Motor neuron (in vitro differentiated cells): ENCODE results near the gene DDX19B. TPM values are rescaled to one million over a fixed set of nuclear protein-coding genes. Genes with fewer than 3 reads are reported as not detected.

Experiments used
- ATAC-seq, 8 experiments: fragments of 200-7000 bp; cut with Tn5 transposase; replicated peaks in 6 of 8; 2 replicates each; pipeline ENCODE4 v1.8.0; 2021; ENCODE audit warnings: mild to moderate bottlenecking in 8 of 8, moderate library complexity in 8 of 8
- H3K27ac ChIP-seq, 2 donors: fragments of 250-450 bp; sonication (Bioruptor Pico); 2 replicates each; pipeline ENCODE4 v1.9.0; 2021; ENCODE audit warnings: antibody characterized with exemption in 2 of 2, mild to moderate bottlenecking in 2 of 2, moderate library complexity in 1 of 2
- H3K4me1 ChIP-seq, 2 donors: fragments of 250-450 bp; sonication (Bioruptor Pico); replicated peaks in 1 of 2; 2 replicates each; pipeline ENCODE4 v1.6.1; 2021; ENCODE audit warnings: antibody characterized with exemption in 2 of 2, mild to moderate bottlenecking in 2 of 2, moderate library complexity in 1 of 2
- H3K4me3 ChIP-seq, 5 donors: fragments of 250-450 bp; sonication (Bioruptor Pico); 2 replicates each; pipeline ENCODE4 v1.9.0; 2021; ENCODE audit warnings: antibody characterized with exemption in 5 of 5, mild to moderate bottlenecking in 5 of 5, moderate library complexity in 4 of 5
- WGBS, 10 experiments: fragments of 450-650 bp; shearing (Covaris generic); methylation state at CpG; one replicate each; pipeline ENCODE4 v1.0.0; 2022; 5-methylcytosine and 5-hydroxymethylcytosine counted together
- in situ Hi-C, 9 experiments: fragments of 400-800 bp; cut with MboI; loops; one replicate each; pipeline ENCODE4 v1.15.0; 2021; ENCODE audit warnings: low sequenced_read_pairs in 9 of 9, low pct_unique_long_range_greater_than_20kb in 2 of 9; ENCODE audit not compliant: unreplicated experiment in 9 of 9
- total RNA-seq, 8 experiments: library from RNA; unstranded; fragments of 300-600 nt; gene quantifications; 2 replicates each; pipeline versions ENCODE4 v1.2.3 to v1.2.4, GENCODE V29; 2022

DDX19B gene
- total RNA-seq, 8 experiments from 2014 or later, result 18.8 to 37.4 (median 29.5) TPM

DNA sequence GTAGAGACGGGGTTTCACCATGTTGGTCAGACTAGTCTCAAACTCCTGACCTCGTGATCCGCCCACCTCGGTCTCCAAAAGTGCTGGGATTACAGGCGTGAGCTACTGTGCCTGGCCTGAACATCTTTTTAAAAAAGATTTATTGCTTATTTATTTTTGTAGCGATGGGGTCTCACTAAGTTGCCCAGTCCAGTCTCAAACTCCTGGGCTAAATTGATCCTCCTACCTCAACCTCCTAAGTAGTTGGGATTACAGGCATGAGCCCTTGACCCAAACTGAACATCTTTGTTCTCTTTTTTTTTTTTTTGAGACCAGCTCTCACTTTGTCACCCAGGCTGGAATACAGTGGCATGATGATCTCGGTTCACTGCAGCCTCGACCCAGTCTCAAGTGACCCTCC is 75.2 kb downstream of the DDX19B start:
- peaks cover 0 to 2% of the 10 kb centered on the region in 2 donors for H3K4me1 ChIP-seq
- 87 to 100% (median 93%) methylated on average over 1 to 6 of the region's 8 CpGs; no CpG with 5 or more reads in 4 of the 10 experiments for WGBS, 10 experiments

DNA sequence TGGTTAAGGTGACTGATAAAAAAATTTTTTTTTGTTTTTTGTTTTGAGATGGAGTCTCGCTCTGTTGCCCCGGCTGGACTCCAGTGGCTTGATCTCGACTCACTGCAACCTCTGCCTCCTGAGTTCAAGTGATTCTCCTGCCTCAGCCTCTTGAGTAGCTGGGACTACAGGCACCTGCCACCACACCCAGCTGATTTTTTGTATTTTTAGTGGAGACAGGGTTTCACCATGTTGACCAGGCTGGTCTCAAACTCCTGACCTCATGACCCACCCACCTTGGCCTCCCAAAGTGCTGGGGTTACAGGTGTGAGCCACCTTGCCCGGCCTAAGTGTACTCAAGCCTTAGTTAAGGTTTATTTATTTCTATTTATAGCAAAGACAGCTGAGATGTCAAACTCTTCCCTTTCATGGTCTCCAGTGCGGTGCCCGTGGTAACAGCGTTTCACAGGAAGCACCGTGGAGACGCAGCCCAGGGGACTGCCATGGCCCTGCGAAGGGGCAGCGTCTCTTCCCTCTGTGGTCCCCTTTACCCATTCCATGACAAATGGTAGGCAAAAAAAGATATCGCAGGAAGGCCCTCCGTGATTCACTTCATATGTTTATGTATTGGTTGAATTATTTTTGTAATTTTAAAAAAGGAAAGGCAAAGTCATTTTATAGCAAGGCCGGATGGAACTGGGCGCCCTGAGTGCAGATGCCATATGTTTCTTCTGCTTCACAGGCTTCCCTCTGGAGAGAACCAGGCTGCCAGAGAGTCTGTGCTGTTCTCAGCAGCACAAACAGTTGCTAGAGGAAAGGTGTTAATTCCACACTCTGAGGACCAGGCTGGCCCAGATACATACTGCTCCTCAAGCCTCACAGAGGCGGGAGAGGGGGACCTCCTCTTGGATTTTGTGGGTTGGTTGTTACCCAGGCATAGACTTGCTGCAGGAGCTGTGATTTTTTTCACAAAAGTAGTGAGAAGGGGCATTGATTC is 76.9 kb downstream of the DDX19B start:
- WGBS, 10 experiments, result 78 to 97% (median 92%) methylated on average over 3 to 13 of the region's 16 CpGs; no CpG with 5 or more reads in 2 of the 10 experiments
- peak in 1 of 8 experiments; percentile 30 for ATAC-seq
- H3K4me1 ChIP-seq, result peaks cover 5 to 10% of the 10 kb centered on the region in 2 donors
- no peak overlapping the region for H3K4me3 ChIP-seq
- no peak overlapping the region for H3K27ac ChIP-seq
- in situ Hi-C loops, result loop anchor here in 1 of 9 experiments (25.0 kb wide), 1 partner anchor 286 kb away; no protein-coding TSS in a partner anchor

More for the DNA sequence above, 75.2 kb downstream of the DDX19B start:
- in situ Hi-C loops, result loop anchor here in 3 of 9 experiments (25.0 kb wide), 3 partner anchors 163 to 263 kb away; partner anchors contain the start of gene IL34 (in 1 of the 3)
- no peak for ATAC-seq
- Histone ChIP-seq H3K27ac (no peak overlapping the region), H3K4me3 (no peak overlapping the region)

DNA sequence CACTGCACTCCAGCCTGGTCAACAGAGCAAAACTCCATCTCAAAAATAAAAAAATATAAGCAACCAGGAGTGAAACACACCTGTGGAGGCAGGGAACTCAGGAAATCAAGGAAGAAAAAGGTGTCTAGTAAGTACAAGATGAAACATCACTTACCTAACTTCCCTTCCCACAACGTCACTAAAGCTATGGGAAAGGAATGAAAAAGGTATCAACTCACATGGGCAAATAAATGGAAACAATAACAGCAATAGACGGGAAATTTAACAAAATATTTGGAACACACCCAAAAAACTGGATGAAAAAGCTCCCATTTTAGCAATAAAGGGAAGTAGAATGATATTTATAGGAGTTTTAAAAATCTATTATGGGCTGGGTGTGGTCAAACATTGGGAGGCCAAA is 78.8 kb downstream of the DDX19B start:
- no peak for ATAC-seq
- Histone ChIP-seq H3K4me1 (peaks cover 8 to 13% of the 10 kb centered on the region in 2 donors), H3K27ac (no peak overlapping the region), H3K4me3 (no peak overlapping the region)
- in situ Hi-C loops, result loop anchor here in 1 of 9 experiments (25.0 kb wide), 1 partner anchor 285 kb away; no protein-coding TSS in a partner anchor
- WGBS, 10 experiments, result 89 to 100% (median 97%) methylated on average over 1 to 2 of the region's 2 CpGs; no CpG with 5 or more reads in 2 of the 10 experiments

DNA sequence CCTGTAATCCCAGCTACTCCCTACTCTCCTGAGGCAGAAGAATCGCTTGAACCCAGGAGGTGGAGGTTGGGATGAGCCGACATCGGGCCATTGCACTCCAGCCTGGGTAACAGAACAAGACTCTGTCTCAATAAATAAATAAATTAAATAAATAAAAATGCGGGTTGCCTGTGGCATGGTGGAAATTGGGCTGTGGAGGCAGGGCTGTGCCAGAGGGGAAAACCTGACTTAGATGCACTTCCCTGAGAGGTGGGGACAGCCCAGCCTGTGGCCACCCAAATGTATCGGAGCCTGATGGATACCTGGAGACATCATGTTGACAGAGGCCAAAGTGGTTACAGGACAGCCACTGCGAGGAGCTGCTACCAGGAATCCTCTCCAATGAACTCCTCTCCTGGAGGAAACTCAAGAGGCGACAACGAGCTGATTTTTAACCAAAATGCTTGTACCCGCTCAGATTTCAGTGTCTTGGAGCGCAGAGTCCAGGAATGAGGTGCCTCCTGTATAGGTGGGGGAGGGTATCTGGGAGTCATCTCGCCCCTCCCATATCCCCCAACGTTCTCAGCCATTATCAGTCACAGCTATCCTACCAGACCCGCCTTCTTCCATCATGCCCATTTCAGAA is 80.0 kb downstream of the DDX19B start:
- Histone ChIP-seq H3K27ac (no peak overlapping the region), H3K4me3 (no peak overlapping the region), H3K4me1 (peaks cover 8 to 13% of the 10 kb centered on the region in 2 donors)
- in situ Hi-C loops, result loop anchor here in 1 of 9 experiments (25.0 kb wide), 1 partner anchor 283 kb away; no protein-coding TSS in a partner anchor
- WGBS, 10 experiments, result 59 to 100% (median 84%) methylated on average over 1 to 9 of the region's 13 CpGs; no CpG with 5 or more reads in 4 of the 10 experiments
- ATAC-seq, result no peak

DNA sequence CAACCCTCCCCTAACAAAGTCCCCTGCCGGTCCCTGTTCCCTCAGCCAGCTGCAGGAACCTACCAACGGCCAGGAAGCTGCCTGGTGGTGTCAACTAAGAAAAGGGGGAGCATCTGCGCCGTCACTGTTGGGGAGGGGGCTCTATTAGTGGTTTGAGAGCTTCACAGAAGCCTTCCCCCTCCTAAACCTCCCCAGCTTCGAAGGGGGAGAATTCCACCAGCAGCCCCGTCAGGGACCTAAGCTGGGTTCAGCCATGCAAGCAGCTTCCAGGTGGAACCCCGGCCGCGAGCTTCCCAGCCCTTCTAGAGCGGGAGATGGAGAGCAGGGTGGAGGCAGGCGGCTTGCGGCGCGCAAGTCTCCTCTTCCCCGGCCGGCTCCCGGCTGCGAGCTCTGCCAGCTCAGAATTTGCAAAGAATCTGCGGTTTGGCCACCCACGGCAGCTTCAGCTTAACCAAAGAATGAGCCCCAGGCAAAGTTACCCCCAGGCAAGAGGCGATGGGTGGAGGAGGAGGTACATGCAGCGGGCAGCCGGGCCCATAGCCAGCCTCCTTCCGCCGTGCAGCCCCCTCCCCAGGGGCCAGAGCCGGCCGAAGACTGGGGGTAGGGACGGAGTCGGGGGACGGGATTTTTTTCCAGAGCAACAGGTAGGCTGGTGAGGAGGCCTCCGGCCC is 81.4 kb downstream of the DDX19B start:
- Histone ChIP-seq H3K4me1 (peaks cover 8 to 13% of the 10 kb centered on the region in 2 donors), H3K4me3 (peak overlapping the region; percentile 44 to 75 (median 56)), H3K27ac (peak overlapping the region; percentile 31 to 86)
- in situ Hi-C loops, result loop anchor here in 1 of 9 experiments (25.0 kb wide), 1 partner anchor 282 kb away; no protein-coding TSS in a partner anchor
- peak in 6 of 8 experiments; percentile 1 to 61 (median 24) for ATAC-seq
- WGBS, 10 experiments, result 0 to 7% (median 1%) methylated on average over 1 to 12 of the region's 31 CpGs; no CpG with 5 or more reads in 6 of the 10 experiments

DNA sequence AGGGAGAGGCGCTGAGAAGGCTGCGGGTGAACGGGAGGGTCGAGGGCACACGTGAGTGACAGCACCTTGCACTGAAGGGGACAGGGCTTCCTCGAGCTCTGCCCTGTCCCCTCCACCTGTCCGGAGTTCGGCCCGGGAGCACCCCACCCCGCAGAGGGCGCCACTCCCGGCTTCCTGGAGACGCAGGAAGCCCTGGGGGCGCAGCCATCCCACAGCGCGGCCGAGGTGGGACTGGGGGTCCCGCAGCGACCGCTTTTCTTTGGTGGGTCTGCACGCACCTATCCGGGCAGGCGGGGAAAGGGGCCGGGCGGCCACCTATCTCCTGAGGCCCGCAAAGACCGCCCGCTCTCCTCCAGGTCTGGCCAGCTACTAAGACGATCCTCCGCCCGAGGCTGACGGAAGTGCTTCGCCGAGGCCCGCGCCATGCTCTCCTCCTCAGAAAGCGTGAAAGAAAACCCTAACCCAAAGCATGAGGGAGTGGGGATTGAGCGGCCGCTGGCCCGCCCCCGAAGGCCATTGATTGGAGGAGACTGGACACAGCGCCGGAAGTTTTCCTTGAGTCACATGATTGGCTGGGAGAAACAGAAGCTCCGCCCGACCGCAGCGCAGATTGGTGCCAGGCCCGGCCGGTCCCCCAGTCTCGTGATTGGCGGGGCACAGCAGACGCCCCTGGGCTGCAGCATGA is 82.1 kb downstream of the DDX19B start:
- in situ Hi-C loops, result loop anchor here in 1 of 9 experiments (25.0 kb wide), 1 partner anchor 281 kb away; no protein-coding TSS in a partner anchor
- peak overlapping the region; percentile 46 to 75 (median 56) for H3K4me3 ChIP-seq
- peak overlapping the region; percentile 31 to 86 for H3K27ac ChIP-seq
- peaks cover 8 to 13% of the 10 kb centered on the region in 2 donors for H3K4me1 ChIP-seq
- peak; percentile 83 to 96 (median 93) for ATAC-seq
- WGBS, 10 experiments, result 0% methylated on average over 1 to 7 of the region's 52 CpGs; no CpG with 5 or more reads in 5 of the 10 experiments

DNA sequence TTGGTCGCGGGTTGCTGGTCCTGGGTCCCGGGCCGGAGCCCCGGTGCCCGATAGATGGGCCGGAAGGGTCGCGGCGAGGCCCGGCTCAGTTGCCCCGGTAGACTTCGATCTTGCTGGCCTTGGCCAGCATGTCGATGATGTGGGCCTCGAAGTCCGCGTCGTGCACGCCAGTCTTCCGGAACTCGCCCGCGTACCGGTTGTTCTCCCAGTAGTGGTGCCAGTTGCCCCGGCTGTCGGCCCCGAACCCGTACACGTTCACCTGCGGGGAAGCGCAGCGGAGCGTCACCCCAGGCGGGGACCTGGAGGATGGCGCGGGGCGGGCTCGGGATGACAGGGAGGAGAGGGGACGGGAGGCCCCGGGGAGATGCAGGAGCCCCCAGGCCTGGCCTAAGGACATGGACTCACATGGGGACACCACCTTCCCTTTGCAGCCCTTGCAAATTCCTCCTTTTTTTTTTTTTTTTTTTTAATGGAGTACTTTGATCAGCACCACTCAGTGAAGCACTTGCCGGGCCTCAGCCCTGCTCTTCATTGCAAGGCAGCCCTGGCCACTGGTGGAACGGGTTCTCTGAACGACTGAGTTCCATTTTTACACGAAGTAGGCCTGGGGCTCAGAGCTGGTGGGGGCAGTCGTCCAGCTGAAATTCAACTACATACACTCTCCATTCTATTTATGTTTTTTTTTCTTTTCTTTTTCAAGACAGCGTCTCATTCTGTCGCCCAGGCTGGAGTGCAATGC is 82.8 kb downstream of the DDX19B start:
- WGBS, 10 experiments, result 21 to 100% (median 80%) methylated on average over 2 to 15 of the region's 47 CpGs; no CpG with 5 or more reads in 2 of the 10 experiments
- peak overlapping the region; percentile 37 to 65 for H3K27ac ChIP-seq
- H3K4me3 ChIP-seq, result peak overlapping the region; percentile 46 to 75 (median 56)
- H3K4me1 ChIP-seq, result peaks cover 8 to 13% of the 10 kb centered on the region in 2 donors
- in situ Hi-C loops, result loop anchor here in 1 of 9 experiments (25.0 kb wide), 1 partner anchor 281 kb away; no protein-coding TSS in a partner anchor
- ATAC-seq, result peak in 7 of 8 experiments; percentile 7 to 34 (median 27)

DNA sequence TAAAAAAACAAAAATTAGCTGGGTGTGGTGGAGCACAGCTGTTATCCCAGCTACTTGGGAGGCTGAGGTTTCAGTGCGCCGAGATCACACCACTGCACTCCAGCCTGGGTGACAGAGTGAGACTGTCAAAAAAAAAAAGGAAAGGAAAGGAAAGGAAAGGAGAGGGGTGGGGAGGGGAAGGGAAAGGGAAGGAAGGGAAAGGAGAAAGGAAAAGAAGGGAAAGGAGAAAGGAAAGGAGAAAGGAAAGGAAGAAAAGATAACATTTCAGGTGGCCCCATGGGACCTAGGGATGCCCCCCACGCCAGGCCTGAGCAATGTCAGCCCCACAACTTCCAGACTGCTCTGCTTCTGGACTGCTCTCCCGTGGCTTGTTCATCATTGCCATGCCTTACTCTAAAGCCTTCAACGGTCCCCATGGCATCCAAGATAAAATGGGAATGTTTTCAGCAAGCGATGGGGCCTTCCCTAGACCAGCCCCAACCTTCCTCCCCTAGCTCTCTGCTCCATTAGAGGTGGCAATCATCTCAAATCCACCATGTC is 84.5 kb downstream of the DDX19B start:
- in situ Hi-C loops, result loop anchor here in 1 of 9 experiments (25.0 kb wide), 1 partner anchor 279 kb away; no protein-coding TSS in a partner anchor
- H3K4me1 ChIP-seq, result peaks cover 8 to 13% of the 10 kb centered on the region in 2 donors
- H3K27ac ChIP-seq, result no peak overlapping the region
- 60 to 97% (median 87%) methylated on average over 1 to 6 of the region's 6 CpGs; no CpG with 5 or more reads in 1 of the 10 experiments for WGBS, 10 experiments
- H3K4me3 ChIP-seq, result no peak overlapping the region
- ATAC-seq, result no peak
